ENCODE data around the gene GIGYF2.
"Not testable (repeated sequence)": the region's sequence is repeated elsewhere in the genome, so short reads cannot be mapped to it uniquely, and the experiment has no call there.

GIGYF2 gene

GRCh38 chr2:232896111-232896510, 199.0 kb downstream of the GIGYF2 start:
- no peak for DNase-seq (ENCODE audit: low spot score)

- no peak for DNase-seq (ENCODE audit: low spot score)
Measured at GRCh38 chr2:232896720-232897597, 199.8 kb downstream of the GIGYF2 start.

- DNase-seq (ENCODE audit: low spot score): no peak
Measured at GRCh38 chr2:232897598-232898408, 200.7 kb downstream of the GIGYF2 start.

GRCh38 chr2:232898592-232899543, 201.7 kb downstream of the GIGYF2 start:
- DNase-seq (ENCODE audit: low spot score): no peak

- DNase-seq (ENCODE audit: low spot score): no peak
Measured at GRCh38 chr2:232900811-232901735, 203.9 kb downstream of the GIGYF2 start.

- no peak for DNase-seq (ENCODE audit: low spot score)
Measured at GRCh38 chr2:232901736-232902578, 204.8 kb downstream of the GIGYF2 start.

- no peak for DNase-seq (ENCODE audit: low spot score)
Measured at GRCh38 chr2:232903989-232904388, 206.9 kb downstream of the GIGYF2 start.

- DNase-seq (ENCODE audit: low spot score): not testable (repeated sequence)
Measured at GRCh38 chr2:232906867-232907717, 210.0 kb downstream of the GIGYF2 start.

- not testable (repeated sequence) for DNase-seq (ENCODE audit: low spot score)
Measured at GRCh38 chr2:232907718-232908085, 210.6 kb downstream of the GIGYF2 start.

GRCh38 chr2:232908695-232909094, 211.6 kb downstream of the GIGYF2 start:
- DNase-seq (ENCODE audit: low spot score): no peak

Data from ecto neural progenitor cell (in vitro differentiated cells).